ENCODE data around the gene ABCB10.
"Not testable (repeated sequence)": the region's sequence is repeated elsewhere in the genome, so short reads cannot be mapped to it uniquely, and the experiment has no call there.

The ABCB10 gene

DNA sequence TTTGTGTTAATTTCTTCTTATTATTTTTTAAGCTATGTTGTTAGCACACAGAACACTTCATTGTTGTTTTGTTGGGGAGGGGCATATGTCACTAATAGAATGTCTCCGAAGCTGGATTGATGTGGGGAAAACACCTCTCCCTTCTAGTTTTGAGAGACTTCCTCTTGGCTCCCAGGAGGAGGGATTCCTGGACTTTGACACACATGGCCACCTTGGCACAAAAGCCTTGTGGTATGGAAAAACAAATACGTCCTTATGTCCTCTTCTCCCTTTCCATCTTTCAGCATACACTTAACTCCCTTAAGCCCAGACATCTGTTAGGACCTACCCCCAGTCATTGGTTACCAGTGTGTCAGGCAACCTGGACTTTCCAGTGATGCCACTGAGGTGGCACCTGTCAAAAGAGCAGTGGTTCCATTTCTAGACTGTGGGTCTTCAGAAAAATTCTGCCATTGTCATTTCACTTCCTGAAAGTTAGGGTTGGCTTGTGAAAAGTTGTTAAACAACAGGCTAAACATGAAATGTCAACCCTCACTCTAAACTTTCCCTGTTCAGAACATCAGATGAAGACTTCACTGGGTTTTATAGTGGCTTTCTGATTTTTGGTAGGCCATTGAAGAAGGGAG is 12.5 kb upstream of the ABCB10 start:
- TF ChIP-seq CTCF (conservative IDR thresholded peaks at IDR 0.05; ENCODE audit: low read depth, low read length), result no peak
- no peak overlapping the region for H3K4me3 ChIP-seq (ENCODE audit: low read depth, low read length)
- no peak for DNase-seq (ENCODE audit: low read depth)

DNA sequence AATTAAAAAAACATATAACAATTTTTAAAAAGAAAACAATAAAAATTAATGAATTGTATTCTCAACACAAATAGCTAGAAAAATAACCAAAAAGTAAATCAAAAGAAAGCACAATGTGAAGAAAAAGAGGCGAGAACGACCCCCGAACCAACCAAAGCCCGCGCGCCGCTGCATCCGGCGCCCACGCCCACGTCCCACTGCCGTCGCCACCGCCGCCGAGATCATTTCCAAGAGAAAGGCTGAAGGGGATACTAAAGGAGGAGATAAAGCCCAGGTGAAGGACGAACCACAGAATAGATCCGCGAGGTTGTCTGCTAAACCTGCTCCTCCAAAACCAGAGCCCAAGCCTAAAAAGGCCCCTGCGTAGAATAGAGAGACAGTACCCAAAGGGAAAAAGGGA is 11.8 kb upstream of the ABCB10 start:
- no peak overlapping the region for H3K4me3 ChIP-seq (ENCODE audit: low read depth, low read length)
- TF ChIP-seq CTCF (conservative IDR thresholded peaks at IDR 0.05; ENCODE audit: low read depth, low read length), result no peak
- DNase-seq (ENCODE audit: low read depth), result no peak

DNA sequence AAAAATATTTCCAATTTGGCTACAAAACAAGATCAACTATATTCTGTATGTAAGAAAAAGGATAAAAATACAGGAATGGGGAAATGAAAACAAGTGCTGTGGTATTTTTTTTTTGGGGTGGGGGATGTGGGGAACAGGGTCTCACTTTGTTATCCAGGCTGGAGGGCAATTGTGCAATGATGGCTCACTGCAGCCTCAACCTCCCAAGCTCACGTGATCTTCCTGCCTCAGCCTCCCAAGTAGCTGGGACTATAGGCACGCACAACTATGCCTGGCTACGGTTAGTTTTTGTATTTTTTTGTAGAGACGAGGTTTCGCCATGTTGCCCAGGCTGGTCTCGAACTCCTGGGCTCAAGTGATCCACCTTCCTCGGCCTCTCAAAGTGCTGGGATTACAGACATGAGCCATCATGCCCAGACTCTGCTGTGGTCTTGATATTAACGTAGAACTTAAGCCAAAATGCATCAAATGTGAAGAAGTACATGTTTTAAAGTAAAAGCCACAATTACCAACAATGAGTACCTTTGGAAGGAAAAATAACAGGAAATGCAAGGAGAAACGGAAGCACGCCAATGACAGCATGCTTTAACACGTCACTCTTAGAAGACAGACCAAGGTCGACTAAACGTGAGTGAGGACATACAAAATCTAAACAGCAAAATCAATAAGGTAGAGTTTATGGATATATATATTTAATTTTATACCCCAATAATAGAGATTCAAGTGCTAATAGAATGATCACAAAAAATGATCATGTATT is 8.8 kb upstream of the ABCB10 start:
- no peak for TF ChIP-seq CTCF (conservative IDR thresholded peaks at IDR 0.05; ENCODE audit: low read depth, low read length)
- DNase-seq (ENCODE audit: low read depth), result no peak
- no peak overlapping the region for H3K4me3 ChIP-seq (ENCODE audit: low read depth, low read length)

- no peak overlapping the region for H3K4me3 ChIP-seq (ENCODE audit: low read depth, low read length)
- DNase-seq (ENCODE audit: low read depth), result peak; percentile 81
- no peak for TF ChIP-seq CTCF (conservative IDR thresholded peaks at IDR 0.05; ENCODE audit: low read depth, low read length)
These were observed 5.2 kb upstream of the ABCB10 start for GRCh38 chr1:229563701-229564100.

DNA sequence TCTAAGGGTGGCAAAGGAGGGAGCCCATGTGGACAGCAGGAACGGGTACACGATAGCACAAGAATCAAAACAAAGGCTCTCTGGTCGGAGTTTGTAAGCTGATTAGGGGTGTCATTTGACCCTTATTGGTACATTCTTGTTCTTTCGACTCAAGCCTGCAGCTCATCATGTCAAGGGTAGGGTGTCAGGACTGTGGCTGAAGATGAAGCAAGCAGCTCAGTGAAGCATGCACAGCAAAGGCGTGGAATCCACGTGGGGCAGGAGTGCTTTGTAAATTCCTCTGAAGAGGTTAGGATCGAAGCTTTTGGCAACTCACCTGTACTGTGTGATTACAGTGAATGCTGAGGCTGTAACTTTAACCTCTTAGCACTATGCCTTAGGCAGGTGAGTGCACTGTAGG is 4.7 kb upstream of the ABCB10 start:
- no peak overlapping the region for H3K4me3 ChIP-seq (ENCODE audit: low read depth, low read length)
- peak; percentile 32 for DNase-seq (ENCODE audit: low read depth)
- no peak for TF ChIP-seq CTCF (conservative IDR thresholded peaks at IDR 0.05; ENCODE audit: low read depth, low read length)

DNA sequence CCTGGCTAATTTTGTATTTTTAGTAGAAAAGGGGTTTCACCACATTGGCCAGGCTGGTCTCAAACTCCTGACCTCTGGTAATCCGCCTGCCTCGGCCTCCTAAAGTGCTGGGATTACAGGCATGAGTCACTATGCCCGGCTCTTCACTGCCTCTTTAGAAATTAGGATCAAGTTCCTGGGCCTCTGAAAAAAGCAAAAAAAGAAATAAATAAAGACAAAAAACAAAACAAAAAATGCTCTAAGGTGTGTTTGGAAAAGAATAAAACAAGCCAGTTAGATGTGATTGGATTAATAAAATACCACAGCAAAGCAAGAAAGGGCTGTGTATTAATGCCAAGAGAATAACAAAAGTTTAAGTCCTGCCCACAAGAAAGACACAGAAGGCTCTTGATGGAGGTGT is 4.2 kb upstream of the ABCB10 start:
- no peak for DNase-seq (ENCODE audit: low read depth)
- H3K4me3 ChIP-seq (ENCODE audit: low read depth, low read length), result no peak overlapping the region
- no peak for TF ChIP-seq CTCF (conservative IDR thresholded peaks at IDR 0.05; ENCODE audit: low read depth, low read length)

- TF ChIP-seq CTCF (conservative IDR thresholded peaks at IDR 0.05; ENCODE audit: low read depth, low read length), result no peak
- DNase-seq (ENCODE audit: low read depth), result no peak
- H3K4me3 ChIP-seq (ENCODE audit: low read depth, low read length), result no peak overlapping the region
These were observed 2.6 kb upstream of the ABCB10 start for GRCh38 chr1:229561141-229561540.

- not testable (repeated sequence) for DNase-seq (ENCODE audit: low read depth); H3K4me3 ChIP-seq (ENCODE audit: low read depth, low read length)
These were observed 1.6 kb upstream of the ABCB10 start for GRCh38 chr1:229560124-229560523.

- H3K4me3 ChIP-seq (ENCODE audit: low read depth, low read length), result peak overlapping the region; percentile 83
These were observed 862 bp upstream of the ABCB10 start for GRCh38 chr1:229559336-229559801.

More at GRCh38 chr1:229559336-229559801, 862 bp upstream of the ABCB10 start:
- not testable (repeated sequence) for DNase-seq (ENCODE audit: low read depth)

All from choroid plexus epithelial cell (primary cell).